Measurements from ENCODE around the gene SPRED2. TPM values are rescaled to one million over a fixed set of nuclear protein-coding genes. Genes with fewer than 3 reads are reported as not detected.

The SPRED2 gene
- total and polyA plus RNA-seq, 4 donors: 6.7 to 7.5 (median 7.1) TPM

DNA sequence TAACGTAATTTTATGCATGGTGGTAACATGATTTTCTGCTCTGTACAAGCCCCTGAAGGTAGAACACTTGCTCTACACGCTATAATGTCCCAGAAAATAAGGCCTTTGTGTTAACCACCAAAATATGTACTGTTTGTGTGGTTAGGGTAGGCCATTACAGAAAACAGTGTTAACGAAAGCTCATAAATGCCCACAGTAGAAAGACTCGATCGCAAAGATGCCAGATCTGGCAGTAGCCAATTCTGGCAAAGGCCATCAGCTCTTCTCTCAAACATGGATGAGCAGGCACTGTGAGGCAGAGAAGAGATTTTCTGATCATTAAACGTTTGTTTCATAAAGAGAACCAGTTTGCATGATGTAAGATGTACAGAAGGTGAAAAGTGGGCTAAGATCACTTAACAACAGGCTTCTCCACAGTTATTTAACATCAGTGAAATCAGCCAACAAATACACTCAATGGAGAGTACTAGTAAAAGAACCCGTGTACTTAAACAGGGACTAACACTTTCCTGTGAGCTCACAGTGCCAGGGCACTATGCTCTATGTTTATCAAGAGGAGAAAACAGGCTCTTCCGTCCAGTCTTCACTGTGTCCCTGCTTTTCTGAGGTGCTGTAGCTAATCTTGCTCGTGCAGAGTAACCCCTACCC, 80.3 kb downstream of the SPRED2 start:
- H3K27me3 ChIP-seq (ENCODE audit: control insufficient read depth in 4 of 4, insufficient read depth in 4 of 4, low read length in 3 of 4): no peaks in the 10 kb centered on the region
- no peaks in the 10 kb centered on the region for H3K9me3 ChIP-seq (ENCODE audit: control insufficient read depth in 4 of 4, low read length in 3 of 4)
- H3K27ac ChIP-seq (ENCODE audit: low read depth in 1 of 2, low read length in 2 of 2): no peak overlapping the region
- H3K4me3 ChIP-seq (ENCODE audit: low read depth in 1 of 3, low read length in 3 of 3): no peak overlapping the region
- no peaks in the 10 kb centered on the region for H3K36me3 ChIP-seq (ENCODE audit: control insufficient read depth in 4 of 4, insufficient read depth in 3 of 4, low read depth in 1 of 4, low read length in 3 of 4)
- H3K4me1 ChIP-seq (ENCODE audit: control insufficient read depth in 4 of 4, insufficient read depth in 4 of 4, low read length in 3 of 4): peaks cover 0 to 7% (median 2%) of the 10 kb centered on the region in 4 donors
- TF ChIP-seq, protein P1, sequence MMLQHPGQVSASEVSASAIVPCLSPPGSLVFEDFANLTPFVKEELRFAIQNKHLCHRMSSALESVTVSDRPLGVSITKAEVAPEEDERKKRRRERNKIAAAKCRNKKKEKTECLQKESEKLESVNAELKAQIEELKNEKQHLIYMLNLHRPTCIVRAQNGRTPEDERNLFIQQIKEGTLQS (IDR thresholded peaks at IDR 0.05): no peak
- TF ChIP-seq YY1 (IDR thresholded peaks at IDR 0.05): no peak
- no peak overlapping the region for H3K9ac ChIP-seq (ENCODE audit: low read depth in 1 of 2, low read length in 2 of 2)
- no peak for DNase-seq (ENCODE audit: low spot score)
- WGBS: 88% methylated on average over 9 of the region's 9 CpGs

DNA sequence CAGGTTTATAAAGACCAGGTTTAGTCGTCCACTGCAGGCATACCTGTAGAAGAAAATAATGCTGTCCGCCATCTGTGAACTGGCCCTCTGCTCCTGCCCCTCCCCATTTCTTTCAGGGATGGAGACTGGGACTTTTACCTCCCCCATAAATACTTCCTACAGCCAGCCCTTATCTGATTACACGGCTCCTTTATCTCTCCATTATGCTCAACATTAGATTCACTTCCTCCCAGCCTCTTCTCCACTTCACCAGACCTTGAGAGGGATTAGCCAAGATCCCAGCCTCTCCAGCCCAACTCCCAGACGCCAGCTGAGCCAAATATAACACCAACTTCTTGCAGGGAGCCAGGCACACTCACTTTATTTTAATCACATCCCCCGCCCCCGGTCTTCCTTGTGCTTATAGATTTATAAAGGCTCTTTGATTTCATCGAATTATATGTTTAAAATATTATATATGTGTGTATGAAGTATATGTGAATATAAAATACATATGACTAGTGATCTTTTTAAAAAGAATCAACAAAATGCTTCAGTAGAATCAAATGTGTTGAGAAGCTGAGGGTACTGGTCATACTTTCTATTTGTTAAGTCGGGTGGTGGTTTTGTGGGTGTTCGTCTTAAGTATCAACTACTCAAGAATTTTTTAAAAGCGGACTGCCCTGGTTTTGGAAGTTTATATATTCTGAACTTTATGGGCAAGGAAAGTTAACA, 81.0 kb downstream of the SPRED2 start:
- no peak overlapping the region for H3K27ac ChIP-seq (ENCODE audit: low read depth in 1 of 2, low read length in 2 of 2)
- no peaks in the 10 kb centered on the region for H3K27me3 ChIP-seq (ENCODE audit: control insufficient read depth in 4 of 4, insufficient read depth in 4 of 4, low read length in 3 of 4)
- WGBS: 85% methylated on average over 10 of the region's 10 CpGs
- peaks cover 0 to 4% (median 2%) of the 10 kb centered on the region in 4 donors for H3K4me1 ChIP-seq (ENCODE audit: control insufficient read depth in 4 of 4, insufficient read depth in 4 of 4, low read length in 3 of 4)
- H3K4me3 ChIP-seq (ENCODE audit: low read depth in 1 of 3, low read length in 3 of 3): no peak overlapping the region
- no peaks in the 10 kb centered on the region for H3K36me3 ChIP-seq (ENCODE audit: control insufficient read depth in 4 of 4, insufficient read depth in 3 of 4, low read depth in 1 of 4, low read length in 3 of 4)
- H3K9ac ChIP-seq (ENCODE audit: low read depth in 1 of 2, low read length in 2 of 2): no peak overlapping the region
- no peaks in the 10 kb centered on the region for H3K9me3 ChIP-seq (ENCODE audit: control insufficient read depth in 4 of 4, low read length in 3 of 4)
- no peak for DNase-seq (ENCODE audit: low spot score)
- TF ChIP-seq FOXA2 (IDR thresholded peaks at IDR 0.05) (no peak), EGR1 (IDR thresholded peaks at IDR 0.05; ENCODE audit: low read depth in 2 of 2) (no peak), TAF1 (conservative IDR thresholded peaks at IDR 0.05) (no peak), JUND (IDR thresholded peaks at IDR 0.05) (no peak), RAD21 (IDR thresholded peaks at IDR 0.05) (no peak), HNF4G (IDR thresholded peaks at IDR 0.05) (no peak), FOXA1 (IDR thresholded peaks at IDR 0.05) (no peak), RXRA (IDR thresholded peaks at IDR 0.05) (no peak), HNF4A (conservative IDR thresholded peaks at IDR 0.05) (no peak), NR2F2 (IDR thresholded peaks at IDR 0.05) (no peak), YY1 (IDR thresholded peaks at IDR 0.05) (no peak), GABPA (IDR thresholded peaks at IDR 0.05 in 1 of 2, conservative IDR thresholded peaks at IDR 0.05 in 1 of 2) (no peak)
- TF ChIP-seq, protein P2, sequence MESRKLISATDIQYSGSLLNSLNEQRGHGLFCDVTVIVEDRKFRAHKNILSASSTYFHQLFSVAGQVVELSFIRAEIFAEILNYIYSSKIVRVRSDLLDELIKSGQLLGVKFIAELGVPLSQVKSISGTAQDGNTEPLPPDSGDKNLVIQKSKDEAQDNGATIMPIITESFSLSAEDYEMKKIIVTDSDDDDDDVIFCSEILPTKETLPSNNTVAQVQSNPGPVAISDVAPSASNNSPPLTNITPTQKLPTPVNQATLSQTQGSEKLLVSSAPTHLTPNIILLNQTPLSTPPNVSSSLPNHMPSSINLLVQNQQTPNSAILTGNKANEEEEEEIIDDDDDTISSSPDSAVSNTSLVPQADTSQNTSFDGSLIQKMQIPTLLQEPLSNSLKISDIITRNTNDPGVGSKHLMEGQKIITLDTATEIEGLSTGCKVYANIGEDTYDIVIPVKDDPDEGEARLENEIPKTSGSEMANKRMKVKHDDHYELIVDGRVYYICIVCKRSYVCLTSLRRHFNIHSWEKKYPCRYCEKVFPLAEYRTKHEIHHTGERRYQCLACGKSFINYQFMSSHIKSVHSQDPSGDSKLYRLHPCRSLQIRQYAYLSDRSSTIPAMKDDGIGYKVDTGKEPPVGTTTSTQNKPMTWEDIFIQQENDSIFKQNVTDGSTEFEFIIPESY (IDR thresholded peaks at IDR 0.05): no peak
- TF ChIP-seq, protein P3, sequence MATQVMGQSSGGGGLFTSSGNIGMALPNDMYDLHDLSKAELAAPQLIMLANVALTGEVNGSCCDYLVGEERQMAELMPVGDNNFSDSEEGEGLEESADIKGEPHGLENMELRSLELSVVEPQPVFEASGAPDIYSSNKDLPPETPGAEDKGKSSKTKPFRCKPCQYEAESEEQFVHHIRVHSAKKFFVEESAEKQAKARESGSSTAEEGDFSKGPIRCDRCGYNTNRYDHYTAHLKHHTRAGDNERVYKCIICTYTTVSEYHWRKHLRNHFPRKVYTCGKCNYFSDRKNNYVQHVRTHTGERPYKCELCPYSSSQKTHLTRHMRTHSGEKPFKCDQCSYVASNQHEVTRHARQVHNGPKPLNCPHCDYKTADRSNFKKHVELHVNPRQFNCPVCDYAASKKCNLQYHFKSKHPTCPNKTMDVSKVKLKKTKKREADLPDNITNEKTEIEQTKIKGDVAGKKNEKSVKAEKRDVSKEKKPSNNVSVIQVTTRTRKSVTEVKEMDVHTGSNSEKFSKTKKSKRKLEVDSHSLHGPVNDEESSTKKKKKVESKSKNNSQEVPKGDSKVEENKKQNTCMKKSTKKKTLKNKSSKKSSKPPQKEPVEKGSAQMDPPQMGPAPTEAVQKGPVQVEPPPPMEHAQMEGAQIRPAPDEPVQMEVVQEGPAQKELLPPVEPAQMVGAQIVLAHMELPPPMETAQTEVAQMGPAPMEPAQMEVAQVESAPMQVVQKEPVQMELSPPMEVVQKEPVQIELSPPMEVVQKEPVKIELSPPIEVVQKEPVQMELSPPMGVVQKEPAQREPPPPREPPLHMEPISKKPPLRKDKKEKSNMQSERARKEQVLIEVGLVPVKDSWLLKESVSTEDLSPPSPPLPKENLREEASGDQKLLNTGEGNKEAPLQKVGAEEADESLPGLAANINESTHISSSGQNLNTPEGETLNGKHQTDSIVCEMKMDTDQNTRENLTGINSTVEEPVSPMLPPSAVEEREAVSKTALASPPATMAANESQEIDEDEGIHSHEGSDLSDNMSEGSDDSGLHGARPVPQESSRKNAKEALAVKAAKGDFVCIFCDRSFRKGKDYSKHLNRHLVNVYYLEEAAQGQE (IDR thresholded peaks at IDR 0.05): no peak
- TF ChIP-seq, protein P1 (IDR thresholded peaks at IDR 0.05): no peak
